GM18873 (cell line): ENCODE data around the gene MAP4K4.
"Not testable (repeated sequence)": the region's sequence is repeated elsewhere in the genome, so short reads cannot be mapped to it uniquely, and the experiment has no call there.

Source experiments
- ATAC-seq: cut with Tn5 transposase; IDR thresholded peaks from one replicate; pipeline ENCODE4 v1.9.1; 2021; ENCODE audit warnings: mild to moderate bottlenecking, moderate library complexity, moderate number of reproducible peaks; ENCODE audit not compliant: unreplicated experiment, low FRiP score

Gene MAP4K4

DNA sequence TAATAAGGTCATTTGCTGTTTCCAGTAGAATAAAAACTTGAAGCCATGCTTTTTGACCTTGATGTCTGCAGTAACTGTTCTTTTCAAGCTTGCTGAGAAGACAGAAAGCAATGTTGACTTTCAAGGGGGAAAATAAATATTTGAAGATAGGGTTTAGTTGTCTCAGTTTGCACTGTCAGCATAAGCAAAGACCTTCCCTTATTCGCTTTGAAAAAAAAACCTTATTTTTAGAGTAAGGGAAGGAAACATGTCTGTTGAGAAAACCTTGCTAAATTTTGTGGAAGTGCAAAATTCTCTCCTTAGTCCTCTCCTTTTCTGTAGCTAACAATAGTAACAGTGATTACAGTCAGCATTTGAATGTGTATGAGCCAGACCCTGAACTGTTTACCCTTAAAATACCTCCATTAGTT is 43.1 kb downstream of the MAP4K4 start:
- no peak for ATAC-seq

DNA sequence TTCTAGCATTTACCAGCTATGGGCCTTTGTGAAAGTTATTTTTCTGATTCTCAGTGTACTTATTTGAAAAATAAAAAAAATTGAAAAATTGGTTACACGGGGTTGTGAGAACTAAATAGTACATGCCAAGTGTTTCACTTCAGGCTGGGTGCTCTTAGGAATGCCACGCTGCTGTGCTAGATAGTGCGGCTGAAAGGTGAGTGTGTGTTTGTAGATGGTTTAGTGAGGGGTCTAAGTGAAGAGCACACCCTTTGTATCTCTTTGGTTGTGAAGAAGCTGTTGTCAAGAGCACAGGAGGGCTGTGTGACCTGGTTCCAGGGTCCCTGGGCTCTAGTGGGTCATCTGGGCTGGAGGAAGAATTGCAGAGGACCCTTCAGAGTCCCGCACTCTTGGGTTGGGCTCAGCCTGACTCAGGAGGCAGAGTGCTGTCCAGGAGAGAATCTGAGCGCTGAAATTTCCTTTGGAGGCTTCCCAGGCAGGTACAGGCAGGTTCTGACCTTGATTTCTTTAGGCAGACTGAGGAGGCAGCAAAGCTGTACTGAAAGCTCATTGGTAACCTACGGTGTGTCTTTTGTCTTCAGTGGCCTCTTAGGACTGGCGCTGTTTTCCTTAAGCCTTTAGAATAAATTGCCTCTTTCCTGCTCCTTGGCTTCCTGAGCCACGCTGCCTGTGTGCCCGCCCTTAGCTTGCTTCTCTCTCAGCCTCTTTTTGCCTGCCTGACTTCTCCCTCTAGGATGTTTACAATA is 44.4 kb downstream of the MAP4K4 start:
- ATAC-seq: no peak

DNA sequence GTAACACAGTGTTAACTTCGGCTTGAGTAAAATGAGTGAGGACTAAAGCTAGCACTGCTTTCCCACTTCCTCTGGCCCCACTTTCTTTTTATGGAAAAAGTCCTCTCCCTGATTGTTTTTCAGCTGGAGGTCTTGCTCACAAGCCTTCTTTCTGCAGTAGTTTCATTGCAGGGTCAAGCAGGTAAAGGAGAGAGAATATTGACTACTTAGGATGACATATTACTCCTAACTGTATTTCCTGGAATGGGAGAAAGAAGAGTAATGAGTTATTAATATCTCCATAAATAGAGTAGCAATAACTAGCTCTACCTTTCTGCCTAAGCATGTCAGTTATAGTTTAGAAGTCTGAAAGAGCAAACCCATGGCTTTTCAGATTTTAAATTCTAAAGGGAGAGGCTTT is 45.0 kb downstream of the MAP4K4 start:
- no peak for ATAC-seq

DNA sequence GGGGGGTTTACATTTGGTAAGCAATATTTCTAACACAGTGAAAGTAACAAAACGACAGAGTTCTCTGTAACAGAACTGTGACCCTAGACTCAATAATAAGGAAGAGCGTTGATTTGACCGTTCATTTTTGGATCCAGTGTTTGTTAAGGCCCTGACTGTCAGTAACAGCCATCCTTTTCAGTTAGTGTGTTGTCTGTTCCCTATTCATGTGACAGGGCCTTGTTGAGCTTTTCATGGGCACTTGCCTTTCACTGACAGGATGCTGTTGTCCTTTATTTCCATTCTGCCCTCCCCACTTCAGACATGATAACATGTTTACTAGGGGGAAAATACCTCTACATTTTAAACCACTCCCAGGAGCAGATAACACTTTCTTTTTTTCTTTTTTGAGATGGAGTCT is 45.8 kb downstream of the MAP4K4 start:
- ATAC-seq: no peak

DNA sequence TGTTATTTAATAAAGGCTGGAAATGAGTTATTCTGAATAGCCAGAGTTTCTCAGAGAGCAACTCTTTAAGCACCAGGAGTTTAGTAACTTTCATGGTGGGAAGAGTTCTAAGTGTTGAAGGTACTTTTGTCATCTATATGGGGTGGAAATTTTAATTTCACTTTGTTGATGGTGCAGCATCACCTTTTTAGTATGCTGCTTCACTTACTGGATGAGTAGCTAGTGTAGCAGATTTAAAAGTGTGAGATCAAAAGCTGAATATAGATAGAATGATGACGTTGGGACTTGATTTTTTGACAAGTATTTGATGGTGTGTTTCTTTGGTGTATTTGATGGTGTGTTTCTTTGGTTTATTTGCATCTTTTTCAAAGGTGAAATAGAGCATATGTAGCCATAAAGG is 47.3 kb downstream of the MAP4K4 start:
- ATAC-seq: no peak

DNA sequence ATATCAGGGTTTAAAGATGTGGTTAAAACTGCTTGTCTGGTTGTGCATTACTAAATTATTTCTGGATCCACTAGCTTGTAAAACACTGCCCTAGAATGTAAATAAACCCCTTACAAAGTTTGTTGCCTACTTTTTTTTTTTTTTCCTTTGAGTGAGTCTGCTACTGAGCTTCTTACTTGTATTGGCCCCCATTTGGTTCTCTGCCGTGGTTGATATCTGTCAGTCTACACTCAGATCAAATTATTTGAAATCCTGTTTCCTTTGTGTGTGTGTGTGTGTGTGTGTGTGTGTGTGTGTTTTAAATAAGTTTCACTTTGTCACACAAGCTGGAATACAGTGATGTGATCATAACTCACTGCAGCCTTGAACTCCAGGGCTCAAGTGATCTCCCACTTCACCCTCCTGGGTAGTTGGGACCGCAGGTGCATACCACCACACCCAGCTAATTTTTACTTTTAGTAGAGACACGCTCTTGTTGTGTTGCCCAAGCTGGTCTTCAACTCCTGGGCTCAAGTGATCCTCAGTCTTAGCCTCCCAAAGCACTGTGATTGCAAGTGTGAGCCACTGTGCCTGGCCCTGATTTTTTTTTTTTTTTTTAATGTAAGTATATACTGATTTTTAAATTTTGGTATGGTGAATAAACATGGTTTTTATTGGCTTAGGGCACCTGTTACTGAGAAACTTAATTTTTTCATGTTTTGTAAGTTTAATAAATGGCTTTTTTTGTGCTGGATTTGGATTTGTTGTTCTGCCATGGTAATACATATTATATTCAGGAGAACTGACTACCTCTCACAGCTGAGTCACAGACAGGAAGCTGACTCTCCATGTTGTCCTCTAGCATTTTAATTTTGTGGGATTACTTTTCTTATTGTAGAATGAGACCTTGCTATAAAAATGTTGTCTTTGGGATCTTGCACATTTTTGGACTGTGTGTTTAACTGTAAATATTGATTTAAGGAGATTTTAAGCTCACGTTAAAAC is 48.5 kb downstream of the MAP4K4 start:
- ATAC-seq: no peak

DNA sequence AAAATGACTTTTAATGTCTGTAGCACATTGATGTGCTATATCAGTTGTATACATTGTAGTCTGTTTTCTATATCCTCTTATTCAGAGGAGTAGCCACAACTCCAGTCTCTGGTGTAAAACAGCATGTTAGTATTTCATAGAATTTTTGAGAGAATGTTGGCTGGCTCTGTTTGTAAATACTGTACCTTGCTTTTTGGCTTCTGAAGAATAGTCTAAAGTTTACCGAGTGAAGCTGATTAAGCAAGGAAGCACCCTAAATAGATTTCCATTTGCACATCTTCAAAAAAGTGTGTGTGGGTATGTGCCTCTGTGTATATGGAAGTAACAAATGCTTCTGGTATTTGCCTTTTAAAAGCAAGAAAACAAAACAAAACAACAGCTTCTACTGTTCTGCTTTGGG is 50.5 kb downstream of the MAP4K4 start:
- no peak for ATAC-seq

DNA sequence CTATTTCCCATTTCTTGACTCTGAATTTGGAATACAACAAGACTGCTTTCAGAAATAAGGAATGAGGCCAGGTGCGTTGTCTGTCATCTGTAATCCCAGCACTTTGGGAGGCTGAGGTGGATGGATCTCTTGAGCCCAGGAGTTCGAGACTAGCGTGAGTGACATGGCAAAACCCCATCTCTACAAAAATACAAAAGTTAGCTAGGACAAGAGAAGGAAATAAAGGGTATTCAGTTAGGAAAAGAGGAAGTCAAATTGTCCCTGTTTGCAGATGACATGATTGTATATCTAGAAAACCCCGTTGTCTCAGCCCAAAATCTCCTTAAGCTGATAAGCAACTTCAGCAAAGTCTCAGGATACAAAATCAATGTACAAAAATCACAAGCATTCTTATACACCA is 51.0 kb downstream of the MAP4K4 start:
- ATAC-seq: not testable (repeated sequence)

DNA sequence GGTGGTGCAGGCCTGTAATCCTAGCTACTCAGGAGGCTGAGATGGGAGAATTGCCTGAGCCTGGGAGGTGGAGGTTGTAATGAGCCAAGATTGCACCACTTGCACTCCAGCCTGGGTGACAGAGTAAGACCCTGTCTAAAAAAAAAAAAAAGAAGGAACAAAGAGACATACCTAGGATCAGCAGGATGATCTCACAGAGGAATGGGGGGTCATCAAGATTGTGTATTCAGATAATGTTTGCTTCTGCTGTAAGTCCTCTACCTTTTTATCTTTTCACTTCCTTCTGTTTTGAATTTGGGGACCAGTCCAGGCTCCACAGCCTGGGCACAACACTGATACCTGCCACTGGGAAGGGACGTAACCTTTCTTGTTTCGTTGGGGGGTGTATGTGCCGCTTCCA is 53.2 kb downstream of the MAP4K4 start:
- ATAC-seq: no peak

DNA sequence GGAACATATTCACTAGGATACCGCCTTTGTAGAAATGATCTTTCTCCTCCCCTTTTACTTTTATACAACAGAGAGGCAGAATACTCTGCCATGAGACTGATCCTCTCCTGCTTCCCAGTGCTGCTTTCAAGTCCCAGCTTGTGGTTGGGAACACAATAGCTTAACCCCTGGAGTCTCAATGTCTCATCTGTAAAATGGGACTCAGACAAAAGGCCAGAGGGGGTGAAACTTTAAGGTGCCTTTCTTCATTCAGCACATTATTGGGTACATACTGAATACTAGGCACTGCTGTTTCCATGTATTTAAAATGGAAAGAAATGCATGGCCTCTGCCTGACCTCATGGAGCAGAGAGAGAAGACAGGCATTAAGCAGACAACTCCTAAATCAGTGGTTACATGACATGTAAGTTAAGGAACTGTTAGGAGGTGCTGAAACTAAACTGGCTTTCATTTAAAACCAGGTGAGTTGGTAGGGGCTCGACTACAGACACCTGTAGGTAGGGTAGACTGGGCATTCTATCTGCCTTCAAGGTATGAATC is 53.8 kb downstream of the MAP4K4 start:
- no peak for ATAC-seq

DNA sequence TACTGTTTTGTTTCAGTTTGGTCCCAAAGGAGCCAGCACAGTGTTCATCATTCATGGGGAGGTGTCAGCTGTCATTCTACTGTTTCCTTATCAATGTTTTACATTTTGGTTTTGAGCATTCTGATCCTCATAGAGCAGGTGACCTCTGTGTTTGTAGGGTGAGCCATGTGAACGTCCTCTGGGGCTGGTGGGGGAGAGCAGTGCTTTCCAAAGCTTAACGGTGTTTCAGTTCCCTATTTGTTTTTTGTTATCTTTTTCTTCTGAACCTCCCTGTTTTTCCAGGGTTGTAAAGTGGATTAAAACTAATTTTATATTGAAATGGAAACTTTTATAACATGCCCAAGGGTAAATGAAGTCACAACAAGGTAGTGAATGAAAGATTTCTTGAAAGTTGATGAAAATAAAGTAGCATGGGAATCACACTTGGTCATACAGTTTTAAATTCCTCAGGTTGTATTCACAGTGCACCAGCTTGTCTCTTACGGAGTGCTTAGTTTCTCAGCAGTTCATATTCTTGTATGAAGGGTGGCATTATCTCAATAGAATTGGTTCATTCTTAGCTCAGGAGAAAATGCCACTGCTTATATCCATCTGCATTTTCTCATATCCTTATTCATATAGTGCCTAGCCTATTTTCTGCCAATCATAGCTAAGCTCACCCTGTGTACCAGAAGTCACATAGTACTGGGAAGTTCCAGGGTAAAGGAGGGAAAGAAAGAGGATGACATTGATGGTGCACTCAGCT is 54.5 kb downstream of the MAP4K4 start:
- peak; percentile 82 for ATAC-seq

DNA sequence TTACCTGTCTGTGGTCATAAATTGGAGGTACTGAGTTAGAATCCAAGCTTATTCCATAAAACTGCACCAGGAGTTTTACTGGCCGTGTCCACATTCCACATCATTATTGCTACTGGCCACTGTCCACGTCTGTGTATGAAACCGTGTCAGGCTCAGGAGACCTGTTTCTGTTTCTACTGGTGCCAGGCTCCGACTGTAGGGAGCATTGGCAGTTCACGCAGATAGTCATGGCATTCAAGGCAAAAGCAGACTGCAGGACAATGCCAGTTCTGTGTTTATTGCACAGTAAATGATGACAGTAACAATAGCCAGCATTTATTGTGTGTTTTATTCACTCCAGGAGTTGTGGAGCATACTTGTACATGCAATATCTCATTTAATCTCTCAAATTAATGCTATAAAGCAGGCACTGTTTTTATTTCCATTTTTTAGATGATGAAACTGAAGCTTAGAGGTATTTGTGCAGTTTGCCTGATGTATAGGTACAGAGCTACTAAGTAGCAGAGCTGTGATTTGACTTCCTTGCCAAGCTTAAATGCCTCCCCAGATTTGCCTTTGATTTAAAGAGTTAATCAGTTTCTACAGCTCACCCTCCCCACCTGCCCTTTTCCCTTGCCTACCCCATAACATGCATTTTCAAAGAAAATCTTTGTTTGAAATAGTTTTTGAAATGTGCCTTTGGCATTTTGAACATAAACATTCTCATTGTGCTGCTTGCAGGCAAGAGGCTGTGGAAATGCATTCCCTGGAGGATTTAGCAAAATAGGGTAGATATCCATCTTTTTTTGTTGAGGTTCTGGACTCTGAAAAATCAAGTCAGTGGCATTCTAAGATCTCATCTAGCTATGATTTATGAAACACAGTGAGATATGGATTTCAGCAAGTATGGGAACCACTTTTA is 55.5 kb downstream of the MAP4K4 start:
- ATAC-seq: no peak

DNA sequence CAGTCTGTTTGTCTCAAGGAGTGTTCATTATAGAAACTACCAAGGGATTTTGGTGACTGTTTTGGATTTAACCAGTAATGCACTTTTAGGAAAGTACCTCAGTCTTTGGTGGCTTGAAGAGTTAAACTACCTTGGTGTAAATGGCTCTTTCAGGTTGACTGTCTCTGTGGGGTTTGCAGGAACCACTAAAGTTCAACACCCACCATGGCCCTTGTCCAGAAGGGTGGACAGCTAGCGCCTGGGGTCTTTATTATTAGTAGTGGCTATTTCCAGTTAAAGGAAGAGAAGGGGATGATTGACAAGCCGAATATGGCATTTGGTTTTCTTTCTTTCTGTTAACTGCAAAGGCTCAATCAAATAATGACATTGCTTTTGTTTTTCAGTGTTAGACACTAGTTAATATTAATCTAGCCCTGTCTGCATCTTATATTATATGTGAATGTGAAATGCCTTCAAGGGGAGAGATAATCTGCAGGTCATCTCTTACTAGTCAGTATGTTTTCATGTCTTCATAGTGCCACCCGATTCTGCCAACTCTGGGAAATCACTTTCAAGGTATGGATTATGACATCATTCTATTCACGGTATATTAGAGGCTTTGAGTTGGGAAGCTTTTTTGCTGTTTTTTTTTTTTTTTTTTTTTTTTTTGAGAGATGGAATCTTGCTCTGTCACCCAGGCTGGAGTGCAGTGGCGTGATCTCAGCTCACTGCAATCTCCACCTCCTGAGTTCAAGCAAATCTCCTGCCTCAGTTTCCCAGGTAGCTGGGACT is 56.4 kb downstream of the MAP4K4 start:
- ATAC-seq: peak; percentile 35

DNA sequence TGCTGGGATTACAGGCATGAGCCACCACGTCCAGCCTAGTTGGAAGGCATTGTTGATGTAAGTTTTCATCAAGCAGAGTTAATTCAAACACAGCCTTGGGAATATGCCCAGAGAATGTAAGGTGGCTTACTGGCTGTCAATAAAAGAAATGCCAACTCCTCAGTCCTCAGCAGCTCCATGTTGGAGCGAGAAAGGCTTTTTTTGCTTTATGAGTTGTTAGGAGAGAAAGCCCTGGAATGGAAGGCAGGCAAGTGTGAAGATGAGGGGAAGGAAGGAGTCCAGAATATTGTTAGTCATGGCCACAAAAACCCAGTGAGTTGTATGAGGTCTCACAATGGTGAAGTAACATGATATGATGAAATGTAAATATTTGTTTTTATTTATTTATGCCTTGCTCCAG is 57.1 kb downstream of the MAP4K4 start:
- no peak for ATAC-seq

DNA sequence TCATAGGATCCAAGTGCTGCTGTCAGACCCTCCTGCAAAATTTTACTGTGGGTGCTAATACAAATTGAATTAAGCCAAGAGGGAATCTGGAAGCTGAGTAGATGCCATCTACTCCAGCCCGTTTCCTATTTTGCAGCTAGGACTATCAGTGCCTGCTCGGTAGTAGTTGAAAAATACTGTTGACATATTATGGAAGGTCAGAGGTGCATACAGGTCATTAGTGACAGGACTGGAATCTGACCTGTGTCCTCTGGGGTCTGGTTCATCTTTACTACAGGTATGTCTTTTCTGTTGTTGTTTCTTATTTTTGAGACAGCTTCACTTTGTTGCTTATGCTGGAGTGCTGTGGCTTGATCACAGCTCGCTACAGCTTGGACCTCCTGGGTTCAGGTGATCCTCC is 58.8 kb downstream of the MAP4K4 start:
- no peak for ATAC-seq

DNA sequence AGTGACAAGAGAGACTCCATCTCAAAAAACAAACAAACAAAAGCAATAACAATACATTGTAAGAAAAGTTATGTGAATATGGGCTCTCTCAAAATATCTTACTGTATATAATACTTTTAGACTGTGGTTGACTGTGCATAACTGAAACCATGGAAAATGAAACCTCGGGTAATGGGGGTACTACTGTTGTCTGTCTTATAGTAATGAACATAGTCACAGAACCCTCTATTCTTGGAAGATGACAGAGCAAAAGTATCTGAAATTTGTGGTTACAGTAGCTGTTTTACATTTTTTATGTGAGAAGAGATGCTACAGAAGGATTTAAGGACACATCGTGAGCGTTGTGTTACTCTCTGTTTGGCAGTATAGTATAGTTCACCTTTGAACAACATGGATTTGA is 60.5 kb downstream of the MAP4K4 start:
- no peak for ATAC-seq

DNA sequence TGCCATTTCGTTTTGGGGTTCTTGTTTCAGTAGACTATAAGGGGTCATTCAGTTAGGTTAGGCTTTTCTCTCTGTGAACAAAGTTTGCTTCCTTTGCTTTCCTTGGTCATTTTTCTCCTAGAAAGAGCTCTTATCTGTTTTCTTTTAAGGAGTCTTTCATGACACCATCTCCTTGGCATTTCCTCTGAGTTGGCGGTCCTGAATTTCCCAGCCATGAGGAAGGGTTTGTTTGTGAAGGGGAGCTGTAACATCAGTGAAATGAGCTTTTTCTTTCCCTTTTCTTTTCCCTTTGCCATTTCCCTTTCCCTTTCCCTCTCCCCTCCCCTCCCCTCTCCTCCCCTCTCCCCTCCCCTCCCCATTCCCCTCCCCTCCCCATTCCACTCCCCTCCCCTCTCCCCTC is 61.7 kb downstream of the MAP4K4 start:
- ATAC-seq: no peak

DNA sequence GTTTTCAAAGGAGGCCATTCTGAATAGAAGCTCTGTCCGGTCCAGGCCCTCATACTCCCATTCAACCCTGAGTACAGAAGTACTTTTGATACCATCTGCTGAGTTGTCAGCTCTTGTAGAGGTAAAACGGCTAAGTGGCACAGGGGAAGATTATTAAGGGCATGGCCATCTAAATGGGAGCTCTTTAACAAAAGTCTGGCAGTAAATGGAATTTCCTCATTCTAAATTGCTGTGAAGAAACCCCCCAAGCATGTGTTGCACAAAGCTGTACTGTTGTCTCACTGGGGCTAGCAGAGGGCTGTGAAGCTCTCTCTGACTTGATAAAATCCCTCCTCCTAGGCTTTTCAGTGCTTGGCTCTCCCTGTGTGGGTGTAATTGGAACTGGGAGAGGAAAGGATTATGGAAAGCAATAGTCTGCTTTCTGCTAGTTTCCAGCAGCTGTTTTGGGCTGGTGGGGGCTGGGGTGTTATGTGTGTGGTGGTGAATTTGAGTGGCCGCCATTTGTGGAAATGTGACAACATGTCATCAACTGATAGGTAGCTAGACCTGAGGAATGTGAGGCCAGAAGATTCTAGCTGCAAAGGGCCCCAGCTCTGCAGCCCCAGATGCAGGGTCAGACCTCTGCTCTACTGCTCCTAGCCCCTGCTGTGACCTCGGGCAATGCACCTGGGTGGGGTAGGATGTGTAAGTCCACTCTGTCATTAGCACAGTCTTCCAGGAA is 65.1 kb downstream of the MAP4K4 start:
- no peak for ATAC-seq
